Activated CD4-positive, alpha-beta T cell treated with anti-CD3 and anti-CD28 coated beads, Interleukin-2, amount 50 U/mL, for 4 hours (primary cell): ENCODE data around the gene SSBP3.

Source experiments
- DNase-seq, 2 experiments: peaks; one replicate each; pipeline ENCODE4 v3.0.0-alpha.2; 2020

SSBP3 gene

GRCh38 chr1:54328066-54328636 is 78.0 kb downstream of the SSBP3 start:
- DNase-seq, result no peak

DNA sequence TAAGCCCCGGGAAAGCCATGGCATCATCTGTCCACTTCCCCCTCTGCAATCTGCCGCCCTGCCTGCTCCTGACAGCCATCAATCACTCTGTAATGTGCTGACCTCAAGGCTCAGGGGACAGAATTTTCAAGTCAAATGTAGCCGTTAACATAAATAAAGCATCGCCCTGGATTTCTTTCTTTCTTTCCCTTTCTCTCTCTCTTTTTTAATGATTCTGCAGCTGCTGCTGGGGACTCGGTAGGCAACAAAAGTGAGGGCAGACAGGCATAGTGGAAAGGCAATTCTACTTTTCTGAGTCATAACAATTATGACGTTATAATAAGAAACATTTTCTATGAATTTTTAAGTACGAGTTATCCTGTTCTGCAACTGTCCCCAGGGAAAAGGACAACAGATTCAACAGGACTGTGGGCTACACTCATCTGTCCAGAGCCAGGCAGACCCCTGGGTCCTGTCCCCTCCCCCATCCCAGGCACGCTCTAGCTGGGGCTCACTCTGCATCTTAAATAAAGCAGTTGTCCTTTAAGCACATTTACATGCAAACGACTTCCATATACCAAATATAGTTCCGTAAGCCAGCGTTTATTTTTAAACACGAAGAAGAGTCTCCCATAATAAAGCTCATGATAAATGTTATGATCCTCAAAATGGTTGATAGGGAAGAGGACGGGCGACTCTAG is 78.7 kb downstream of the SSBP3 start:
- DNase-seq, result no peak

DNA sequence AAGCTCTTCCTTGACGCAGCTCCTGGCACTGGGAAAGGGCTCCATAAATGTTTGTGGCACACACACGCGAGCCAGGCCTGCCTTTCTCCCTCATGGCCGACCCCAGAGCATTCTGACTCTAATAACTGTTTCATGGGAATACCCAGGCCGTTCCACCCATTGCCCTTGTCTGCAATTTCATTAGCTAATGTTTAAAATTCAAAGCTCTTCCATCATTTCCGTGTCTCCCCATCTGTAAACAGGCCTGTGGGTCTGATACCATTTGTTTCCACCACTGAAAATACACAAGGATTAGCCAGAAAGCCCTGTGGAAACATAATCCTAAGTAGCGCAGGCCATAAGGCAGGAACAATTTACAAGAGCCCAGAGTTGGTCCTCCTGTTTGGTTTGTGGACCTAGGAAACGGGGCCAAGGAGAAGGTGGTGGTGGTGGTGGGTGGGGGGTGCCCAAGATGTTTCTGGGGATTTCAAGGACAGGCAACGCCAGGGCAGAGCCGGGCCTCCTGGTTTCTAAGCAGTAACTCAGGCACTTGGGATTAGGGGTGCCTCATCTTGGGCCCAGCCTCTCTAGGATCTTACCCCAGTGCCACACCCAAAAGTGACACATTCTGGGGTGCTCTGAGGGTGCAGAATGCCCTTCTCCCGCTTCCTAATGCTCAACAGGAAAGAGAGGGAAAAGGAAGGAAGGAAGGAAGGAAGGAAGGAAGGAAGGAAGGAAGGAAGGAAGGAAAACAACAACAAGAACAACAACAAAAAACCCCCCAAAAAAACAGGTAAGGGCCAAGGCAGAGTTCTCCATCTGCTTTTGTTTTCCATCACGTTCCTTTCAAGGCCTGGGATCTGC is 79.4 kb downstream of the SSBP3 start:
- no peak for DNase-seq

DNA sequence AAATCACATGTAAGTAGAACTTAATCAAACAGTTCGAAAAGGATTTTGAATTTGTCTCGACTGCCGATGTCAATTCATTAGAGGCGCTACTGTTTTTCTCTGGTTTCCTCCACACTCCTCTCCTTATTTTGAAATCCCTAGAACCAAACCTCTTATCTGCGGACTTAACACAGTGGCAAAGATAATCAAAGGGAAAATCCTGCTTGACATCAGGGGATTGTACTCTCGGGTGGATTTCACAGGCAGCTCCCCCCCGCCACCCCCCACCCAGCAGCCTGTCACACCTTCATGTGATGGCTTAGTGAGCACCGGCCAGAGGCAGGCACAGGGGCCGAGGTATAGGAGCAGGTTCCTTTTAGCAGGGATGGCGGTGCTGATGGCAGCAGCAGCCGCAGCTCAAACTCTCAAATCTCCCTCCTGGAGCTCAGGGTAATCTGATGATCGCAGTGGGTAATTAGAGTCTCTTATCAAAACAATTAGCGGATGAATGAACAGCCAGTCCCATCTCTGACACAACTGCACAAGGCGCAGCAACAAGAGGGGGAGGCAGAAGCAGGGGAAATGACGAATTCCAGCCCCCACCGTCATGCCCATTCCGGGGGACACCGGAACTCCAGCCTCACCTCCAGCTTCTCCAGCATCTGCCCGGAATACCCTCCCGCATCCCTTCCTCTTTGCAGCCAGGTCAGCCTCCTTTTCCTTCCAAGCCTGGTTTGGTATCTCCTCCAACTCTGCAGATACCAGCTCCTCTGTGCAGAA is 80.3 kb downstream of the SSBP3 start:
- DNase-seq, result no peak

GRCh38 chr1:54325284-54325683 is 80.9 kb downstream of the SSBP3 start:
- DNase-seq, result no peak

GRCh38 chr1:54324251-54325140 is 81.7 kb downstream of the SSBP3 start:
- no peak for DNase-seq

- no peak for DNase-seq
Measured at GRCh38 chr1:54323921-54324250, 82.3 kb downstream of the SSBP3 start.

DNA sequence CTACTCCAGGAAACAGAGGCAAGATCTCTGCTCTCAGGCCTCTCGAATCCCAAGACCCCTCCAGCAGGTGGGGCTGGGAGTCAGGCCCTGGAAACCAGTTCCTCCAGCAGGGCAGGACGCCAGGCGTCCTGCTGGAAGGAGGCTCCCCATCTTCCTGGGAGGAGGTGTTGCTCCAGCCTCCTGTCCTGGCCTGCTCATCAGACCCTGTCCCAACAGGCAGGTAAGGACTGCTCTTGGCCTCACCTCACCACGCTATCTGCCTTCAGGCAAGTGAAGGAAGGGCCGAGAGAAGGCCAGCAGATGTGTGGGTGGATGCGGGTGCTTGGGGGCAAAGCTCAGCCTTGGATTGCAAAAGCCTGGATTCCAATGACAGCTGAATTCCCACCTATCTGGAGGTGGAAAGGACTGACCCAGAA is 82.9 kb downstream of the SSBP3 start:
- no peak for DNase-seq

DNA sequence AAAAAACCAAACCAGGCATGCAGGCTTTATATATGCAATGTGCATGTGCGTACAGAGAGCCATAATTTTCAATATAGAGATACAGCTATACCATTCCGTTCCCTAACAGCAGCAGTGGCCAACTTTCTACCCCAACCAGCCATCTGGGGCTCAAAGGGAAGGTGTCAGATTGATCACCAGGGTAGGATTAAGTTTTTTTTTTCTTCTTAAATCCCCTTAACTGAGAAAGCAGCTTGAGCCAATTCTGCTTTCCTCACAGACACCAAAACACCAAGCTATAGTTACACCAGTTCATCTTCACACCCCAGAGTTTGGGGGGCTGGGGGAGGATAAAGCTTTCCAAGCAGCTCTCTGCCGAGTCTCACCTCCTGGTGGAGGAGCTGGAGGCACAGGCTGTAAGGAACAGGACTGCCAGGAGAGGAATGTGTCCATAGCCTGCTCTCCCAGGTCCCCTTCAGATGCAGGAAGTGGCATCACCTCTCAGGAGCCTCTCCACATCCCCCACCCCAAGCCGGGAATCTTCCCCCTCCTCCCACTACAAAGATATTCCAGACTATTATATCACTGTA is 87.9 kb downstream of the SSBP3 start:
- no peak for DNase-seq

DNA sequence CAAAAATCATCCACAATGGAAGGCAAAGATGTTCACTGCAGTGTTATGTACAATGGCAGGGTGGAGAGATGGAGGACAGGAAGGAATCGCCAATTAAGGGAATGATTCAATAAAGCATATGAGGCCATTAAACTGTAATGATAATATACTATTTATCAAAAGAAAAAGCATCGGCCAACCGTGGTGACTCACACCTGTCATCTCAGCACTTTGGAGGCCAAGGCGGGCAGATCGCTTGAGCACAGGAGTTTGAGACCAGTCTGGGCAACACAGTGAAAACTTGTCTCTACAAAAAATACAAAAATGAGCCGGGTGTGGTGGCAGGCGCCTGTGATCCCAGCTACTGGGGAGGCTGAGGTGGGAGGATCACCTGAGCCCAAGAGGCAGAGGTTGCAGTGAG is 89.1 kb downstream of the SSBP3 start:
- no peak for DNase-seq

- no peak for DNase-seq
Measured at GRCh38 chr1:54315099-54315498, 91.1 kb downstream of the SSBP3 start.

DNA sequence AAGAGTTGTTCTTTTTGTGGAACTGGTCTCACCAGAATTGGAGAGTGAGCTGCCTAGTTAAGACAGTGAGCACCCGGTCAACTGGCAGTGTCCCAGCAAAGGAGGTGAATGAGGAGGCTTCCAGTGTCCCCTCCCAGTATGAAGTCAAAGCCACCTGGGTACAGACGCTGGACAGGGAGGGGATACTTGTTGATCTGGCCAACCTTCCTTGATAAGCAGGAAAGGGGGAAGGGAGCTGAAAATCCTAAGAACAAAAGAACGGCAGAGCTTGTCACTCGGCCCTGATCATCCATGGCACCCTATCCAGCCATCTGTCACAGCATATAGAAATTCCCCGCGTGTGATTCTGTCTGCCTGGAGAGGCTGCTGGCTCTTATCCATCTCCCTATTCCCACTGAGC is 91.5 kb downstream of the SSBP3 start:
- no peak for DNase-seq

DNA sequence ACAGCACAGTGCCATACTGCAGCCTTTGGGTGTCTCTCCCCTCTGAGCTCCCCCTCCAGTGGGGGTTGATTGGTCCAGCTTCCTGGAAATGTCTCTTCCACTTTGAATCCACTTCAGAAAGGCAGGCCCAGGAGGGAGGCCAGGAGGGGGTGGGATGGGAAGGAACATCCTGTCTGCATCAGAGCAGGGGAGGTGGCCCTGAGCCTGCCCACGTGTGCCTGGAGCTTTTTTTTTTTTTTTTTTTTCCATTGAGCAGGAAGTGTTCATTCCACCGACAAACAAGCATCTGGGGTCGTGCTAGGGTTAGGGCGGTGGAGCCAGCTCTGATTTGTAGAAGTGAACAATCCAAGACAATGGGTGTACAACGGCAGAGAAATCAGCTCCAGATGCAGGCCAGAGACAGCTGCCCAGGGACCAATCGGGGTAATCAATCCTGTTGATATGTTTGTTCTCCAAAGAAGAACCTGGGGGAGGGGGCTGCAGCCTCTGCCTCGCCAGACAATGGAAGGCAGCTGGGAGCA is 93.3 kb downstream of the SSBP3 start:
- no peak for DNase-seq

DNA sequence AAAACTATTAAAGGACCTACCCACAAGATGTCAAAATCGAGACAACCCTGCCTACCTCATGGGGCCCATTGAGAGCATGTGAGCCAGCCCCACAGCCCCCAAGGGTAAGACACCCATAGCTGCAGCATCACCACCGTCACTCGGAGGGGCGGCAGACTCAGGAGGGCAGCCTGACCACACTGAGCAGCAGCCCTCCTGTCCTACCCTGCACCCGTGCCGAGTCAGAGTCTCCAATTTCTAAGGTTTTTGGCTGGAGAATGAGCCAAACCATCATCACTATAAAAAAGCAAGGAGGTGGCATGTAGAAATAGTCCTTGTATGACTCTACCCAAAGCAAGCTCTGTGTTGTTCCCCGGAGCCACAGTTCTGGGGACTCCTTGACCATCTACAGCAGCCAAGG is 94.7 kb downstream of the SSBP3 start:
- no peak for DNase-seq

- DNase-seq, result peak; percentile 14 to 22
Measured at GRCh38 chr1:54310439-54311328, 95.5 kb downstream of the SSBP3 start.

DNA sequence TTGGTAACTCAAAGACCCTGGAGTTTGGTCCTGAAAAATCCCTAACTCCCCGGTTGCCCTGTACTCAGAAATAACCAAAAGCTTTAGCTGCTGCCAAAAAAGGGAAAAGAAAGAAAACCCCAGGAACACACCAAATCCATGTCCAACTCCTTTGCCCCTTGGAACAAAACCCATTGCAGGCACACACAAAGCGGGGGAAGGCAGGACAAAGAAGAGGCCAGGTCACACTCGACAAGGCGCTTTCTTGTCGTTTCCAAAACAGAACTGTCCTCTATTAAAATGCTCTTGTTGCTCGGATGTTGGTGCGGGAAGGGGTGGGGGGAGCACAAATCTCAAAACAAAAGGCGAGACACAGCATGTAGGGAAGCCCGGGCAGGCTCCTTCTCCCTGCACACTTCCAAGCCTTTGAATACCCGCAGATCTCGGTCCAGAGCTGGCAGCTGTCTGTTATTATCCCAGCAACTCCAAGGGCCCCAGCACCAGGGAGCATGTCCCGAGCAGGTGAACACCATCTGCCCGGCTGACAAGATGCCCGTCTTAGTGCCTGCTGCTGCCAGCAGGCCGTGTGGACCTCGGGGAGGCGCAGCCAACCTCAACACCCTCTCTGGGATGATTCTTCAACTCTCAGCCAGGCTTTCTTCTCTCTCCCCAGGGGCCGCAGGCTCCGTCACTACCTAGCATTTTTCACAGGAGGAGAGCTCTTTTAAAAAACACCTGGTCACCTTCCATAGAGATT is 96.4 kb downstream of the SSBP3 start:
- no peak for DNase-seq

DNA sequence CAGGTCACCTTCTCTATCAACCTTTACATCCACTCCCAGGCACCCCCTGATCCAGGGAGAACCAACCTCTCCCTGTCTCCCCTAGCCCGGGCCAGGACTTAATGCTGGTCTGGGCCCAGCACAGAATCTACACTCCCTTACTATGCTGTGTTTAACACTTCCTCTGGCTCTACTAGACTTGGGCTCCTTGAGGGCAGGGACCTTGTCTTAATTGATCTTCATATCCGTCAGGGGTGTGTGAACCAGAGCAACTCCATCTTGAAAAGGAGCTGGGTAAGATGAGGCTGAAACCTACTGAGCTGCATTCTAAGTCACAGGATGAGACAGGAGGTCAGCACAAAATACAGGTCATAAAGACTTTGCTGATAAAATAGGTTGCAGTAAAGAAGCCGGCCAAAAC is 98.9 kb downstream of the SSBP3 start:
- no peak for DNase-seq

DNA sequence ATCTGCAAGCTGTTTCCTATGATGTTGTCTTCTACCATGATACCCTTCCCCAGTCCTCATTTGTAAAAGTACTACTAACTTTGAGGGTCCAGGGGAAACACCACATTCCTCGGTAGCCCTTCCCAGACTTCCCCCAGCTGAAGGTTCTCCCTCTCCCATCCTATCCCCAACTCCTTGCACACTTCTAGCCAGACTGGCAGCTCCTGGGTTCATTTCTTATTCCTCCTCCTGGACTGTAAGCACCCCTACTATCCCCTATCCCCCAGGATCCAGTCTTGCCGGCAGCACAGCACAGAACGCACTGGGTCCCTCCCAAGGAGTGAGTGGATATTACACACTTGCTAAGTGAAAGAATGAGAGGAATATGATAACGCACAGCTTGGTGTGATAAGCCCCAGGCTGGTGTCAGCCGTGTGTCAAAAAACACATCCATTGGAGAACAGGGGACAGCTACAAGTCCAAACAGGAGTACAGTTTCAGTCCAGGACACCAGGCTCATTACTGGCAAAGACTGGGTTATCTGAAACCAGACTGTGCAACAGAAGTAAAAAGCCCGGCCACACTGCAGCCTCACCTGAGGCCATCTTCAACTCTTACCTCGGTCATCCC is 100.2 kb downstream of the SSBP3 start:
- DNase-seq, result no peak

DNA sequence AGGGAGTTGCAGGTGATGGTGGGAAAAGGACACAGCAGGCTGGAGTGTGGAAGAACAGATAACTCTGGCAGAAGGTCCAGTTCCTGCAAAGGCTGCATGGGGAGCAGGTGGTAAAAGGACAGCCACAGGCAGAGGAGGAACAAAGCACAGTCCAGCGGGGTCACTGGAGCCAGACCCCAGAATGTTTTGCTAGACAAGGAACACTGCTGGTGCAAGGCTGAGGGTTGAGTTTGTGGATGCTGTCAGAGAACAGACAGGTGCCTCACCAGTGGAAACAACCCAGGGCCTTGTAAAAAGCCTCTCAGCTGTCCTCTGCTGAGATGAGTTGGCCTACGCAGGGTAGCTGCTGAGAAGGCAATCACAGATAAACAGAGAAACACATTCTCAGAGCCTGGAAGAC is 101.7 kb downstream of the SSBP3 start:
- DNase-seq, result no peak
